ENCODE data around the gene DHRSX. TPM values are rescaled to one million over a fixed set of nuclear protein-coding genes. Genes with fewer than 3 reads are reported as not detected.

DHRSX gene
- total and polyA plus RNA-seq, 2 of the 13 experiments (the other 11 are each of a cell fraction or from before 2014, with no cell fraction given) = 15.5 to 24.3 TPM

GRCh38 chrX:2388669-2389068, 112.1 kb downstream of the DHRSX start (continued):
- TF ChIP-seq ZNF430 (CRISPR knock-in tag; IDR thresholded peaks at IDR 0.05) (no peak), BCL6 (CRISPR knock-in tag; IDR thresholded peaks at IDR 0.05) (no peak), NR2F1 (CRISPR knock-in tag; IDR thresholded peaks at IDR 0.05) (no peak), TGIF2 (CRISPR knock-in tag; IDR thresholded peaks at IDR 0.05) (no peak), ZBTB3 (CRISPR knock-in tag; IDR thresholded peaks at IDR 0.05; ENCODE audit: borderline replicate concordance, low read depth) (no peak), ATF6 (CRISPR knock-in tag; conservative IDR thresholded peaks at IDR 0.05) (no peak)
- TF ChIP-seq, protein P1, sequence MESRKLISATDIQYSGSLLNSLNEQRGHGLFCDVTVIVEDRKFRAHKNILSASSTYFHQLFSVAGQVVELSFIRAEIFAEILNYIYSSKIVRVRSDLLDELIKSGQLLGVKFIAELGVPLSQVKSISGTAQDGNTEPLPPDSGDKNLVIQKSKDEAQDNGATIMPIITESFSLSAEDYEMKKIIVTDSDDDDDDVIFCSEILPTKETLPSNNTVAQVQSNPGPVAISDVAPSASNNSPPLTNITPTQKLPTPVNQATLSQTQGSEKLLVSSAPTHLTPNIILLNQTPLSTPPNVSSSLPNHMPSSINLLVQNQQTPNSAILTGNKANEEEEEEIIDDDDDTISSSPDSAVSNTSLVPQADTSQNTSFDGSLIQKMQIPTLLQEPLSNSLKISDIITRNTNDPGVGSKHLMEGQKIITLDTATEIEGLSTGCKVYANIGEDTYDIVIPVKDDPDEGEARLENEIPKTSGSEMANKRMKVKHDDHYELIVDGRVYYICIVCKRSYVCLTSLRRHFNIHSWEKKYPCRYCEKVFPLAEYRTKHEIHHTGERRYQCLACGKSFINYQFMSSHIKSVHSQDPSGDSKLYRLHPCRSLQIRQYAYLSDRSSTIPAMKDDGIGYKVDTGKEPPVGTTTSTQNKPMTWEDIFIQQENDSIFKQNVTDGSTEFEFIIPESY (CRISPR knock-in tag; IDR thresholded peaks at IDR 0.05) = no peak
- TF ChIP-seq, protein P2, sequence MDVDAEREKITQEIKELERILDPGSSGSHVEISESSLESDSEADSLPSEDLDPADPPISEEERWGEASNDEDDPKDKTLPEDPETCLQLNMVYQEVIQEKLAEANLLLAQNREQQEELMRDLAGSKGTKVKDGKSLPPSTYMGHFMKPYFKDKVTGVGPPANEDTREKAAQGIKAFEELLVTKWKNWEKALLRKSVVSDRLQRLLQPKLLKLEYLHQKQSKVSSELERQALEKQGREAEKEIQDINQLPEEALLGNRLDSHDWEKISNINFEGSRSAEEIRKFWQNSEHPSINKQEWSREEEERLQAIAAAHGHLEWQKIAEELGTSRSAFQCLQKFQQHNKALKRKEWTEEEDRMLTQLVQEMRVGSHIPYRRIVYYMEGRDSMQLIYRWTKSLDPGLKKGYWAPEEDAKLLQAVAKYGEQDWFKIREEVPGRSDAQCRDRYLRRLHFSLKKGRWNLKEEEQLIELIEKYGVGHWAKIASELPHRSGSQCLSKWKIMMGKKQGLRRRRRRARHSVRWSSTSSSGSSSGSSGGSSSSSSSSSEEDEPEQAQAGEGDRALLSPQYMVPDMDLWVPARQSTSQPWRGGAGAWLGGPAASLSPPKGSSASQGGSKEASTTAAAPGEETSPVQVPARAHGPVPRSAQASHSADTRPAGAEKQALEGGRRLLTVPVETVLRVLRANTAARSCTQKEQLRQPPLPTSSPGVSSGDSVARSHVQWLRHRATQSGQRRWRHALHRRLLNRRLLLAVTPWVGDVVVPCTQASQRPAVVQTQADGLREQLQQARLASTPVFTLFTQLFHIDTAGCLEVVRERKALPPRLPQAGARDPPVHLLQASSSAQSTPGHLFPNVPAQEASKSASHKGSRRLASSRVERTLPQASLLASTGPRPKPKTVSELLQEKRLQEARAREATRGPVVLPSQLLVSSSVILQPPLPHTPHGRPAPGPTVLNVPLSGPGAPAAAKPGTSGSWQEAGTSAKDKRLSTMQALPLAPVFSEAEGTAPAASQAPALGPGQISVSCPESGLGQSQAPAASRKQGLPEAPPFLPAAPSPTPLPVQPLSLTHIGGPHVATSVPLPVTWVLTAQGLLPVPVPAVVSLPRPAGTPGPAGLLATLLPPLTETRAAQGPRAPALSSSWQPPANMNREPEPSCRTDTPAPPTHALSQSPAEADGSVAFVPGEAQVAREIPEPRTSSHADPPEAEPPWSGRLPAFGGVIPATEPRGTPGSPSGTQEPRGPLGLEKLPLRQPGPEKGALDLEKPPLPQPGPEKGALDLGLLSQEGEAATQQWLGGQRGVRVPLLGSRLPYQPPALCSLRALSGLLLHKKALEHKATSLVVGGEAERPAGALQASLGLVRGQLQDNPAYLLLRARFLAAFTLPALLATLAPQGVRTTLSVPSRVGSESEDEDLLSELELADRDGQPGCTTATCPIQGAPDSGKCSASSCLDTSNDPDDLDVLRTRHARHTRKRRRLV (CRISPR knock-in tag; IDR thresholded peaks at IDR 0.05) = no peak

All from HepG2 (cell line).